Mesothelial cell of epicardium (in vitro differentiated cells): ENCODE results near the gene RPP38. TPM values are rescaled to one million over a fixed set of nuclear protein-coding genes. Genes with fewer than 3 reads are reported as not detected.

ENCODE experiments used
- DNase-seq, 2 experiments: peaks; one replicate each; pipeline ENCODE4 v3.0.0; 2021; ENCODE audit warnings: low spot score in 2 of 2; ENCODE audit not compliant: unreplicated experiment in 2 of 2
- H3K27ac Mint-ChIP-seq: 2 replicates; pipeline ENCODE4 v1.8.0; 2021; ENCODE audit warnings: mixed read lengths
- H3K27me3 Mint-ChIP-seq: 2 replicates; pipeline ENCODE4 v1.8.0; 2021; ENCODE audit warnings: low read depth, mixed read lengths
- H3K36me3 Mint-ChIP-seq: 2 replicates; pipeline ENCODE4 v1.8.0; 2021; ENCODE audit warnings: mixed read lengths
- H3K4me1 Mint-ChIP-seq: 2 replicates; pipeline ENCODE4 v1.8.0; 2021; ENCODE audit warnings: mixed read lengths
- H3K4me3 Mint-ChIP-seq: 2 replicates; pipeline ENCODE4 v1.8.0; 2021; ENCODE audit warnings: mild to moderate bottlenecking, moderate library complexity, mixed read lengths
- H3K9me3 Mint-ChIP-seq: 2 replicates; pipeline ENCODE4 v1.8.0; 2021; ENCODE audit warnings: mixed read lengths
- CTCF ChIP-seq: fragments of 200-600 bp; sonication (generic); IDR thresholded peaks from one replicate; pipeline ENCODE4 v1.5.0; 2021; ENCODE audit warnings: antibody characterized with exemption; ENCODE audit not compliant: unreplicated experiment
- total RNA-seq: library from RNA; stranded (reverse); gene quantifications from 3 replicates; pipeline ENCODE4 v1.2.1, GENCODE V29; 2021

The RPP38 gene
- total RNA-seq, 1 donor from 2014 or later, result 16.0 TPM

DNA sequence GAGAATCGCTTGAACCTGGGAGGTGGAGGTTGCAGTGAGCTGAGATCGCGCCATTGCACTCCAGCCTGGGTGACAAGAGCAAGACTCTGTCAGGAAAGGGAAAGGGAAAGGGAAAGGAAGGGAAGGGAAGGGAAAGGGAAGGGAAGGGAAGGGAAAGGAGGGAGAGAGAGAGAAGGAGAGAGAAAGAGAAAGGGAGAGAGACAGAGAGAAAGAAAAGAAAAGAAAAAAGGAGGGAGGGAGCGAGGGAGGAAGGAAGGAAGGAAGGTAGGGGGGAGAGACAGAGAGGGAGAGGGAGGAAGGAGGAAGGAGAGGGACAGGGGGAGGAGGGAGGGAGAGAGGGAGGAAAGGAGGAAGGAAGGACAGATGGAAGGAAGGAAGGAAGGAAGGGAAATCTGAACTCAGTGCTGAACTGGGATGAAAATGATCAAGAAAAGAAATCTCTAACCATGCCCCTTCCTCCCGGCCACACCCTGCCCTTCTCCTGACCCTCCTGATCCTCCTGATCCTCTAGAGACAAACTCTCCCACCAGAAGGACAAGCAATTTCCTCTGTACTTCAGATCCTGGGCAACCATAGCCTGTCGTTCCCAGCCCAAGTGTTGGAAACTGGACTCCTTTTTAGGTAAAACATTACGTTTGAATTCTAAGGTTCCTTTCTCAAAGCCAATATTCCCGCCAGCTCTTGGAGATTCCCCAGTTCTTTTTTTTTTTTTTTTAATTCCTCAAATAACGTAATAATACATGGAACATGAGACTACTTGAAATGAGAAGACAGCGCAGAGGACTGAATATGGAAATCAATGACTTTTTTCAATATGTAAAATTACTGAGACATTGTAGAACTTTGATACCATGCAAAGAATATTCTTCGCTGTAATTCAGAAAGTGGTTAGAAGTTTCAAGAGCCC is 39.2 kb downstream of the RPP38 start:
- Mint-ChIP-seq H3K4me1 (peaks cover 5% of the 10 kb centered on the region), H3K27me3 (no peaks in the 10 kb centered on the region), H3K9me3 (no peaks in the 10 kb centered on the region), H3K4me3 (no peak overlapping the region), H3K27ac (no peak overlapping the region), H3K36me3 (peaks cover 24% of the 10 kb centered on the region)
- no peak for DNase-seq
- no peak for TF ChIP-seq CTCF

DNA sequence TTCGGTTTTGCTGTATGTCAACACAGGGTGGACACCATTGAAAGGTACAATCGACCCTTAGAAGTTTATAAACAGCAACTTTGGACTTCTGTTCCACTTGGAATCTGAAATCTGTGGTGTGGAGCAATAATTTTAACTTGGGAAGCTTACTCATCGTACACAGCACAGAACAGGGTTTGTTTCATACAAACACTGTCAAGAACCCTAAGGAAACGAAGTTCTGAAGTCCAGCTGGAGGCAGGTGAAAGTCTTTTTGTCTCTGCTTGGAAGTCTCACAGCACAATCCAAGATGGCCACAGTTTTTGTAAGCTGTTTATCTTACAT is 39.8 kb downstream of the RPP38 start:
- no peak for TF ChIP-seq CTCF
- no peak overlapping the region for H3K27ac Mint-ChIP-seq
- DNase-seq, result no peak
- no peaks in the 10 kb centered on the region for H3K9me3 Mint-ChIP-seq
- no peaks in the 10 kb centered on the region for H3K27me3 Mint-ChIP-seq
- H3K4me3 Mint-ChIP-seq, result no peak overlapping the region
- peaks cover 11% of the 10 kb centered on the region for H3K4me1 Mint-ChIP-seq
- peaks cover 22% of the 10 kb centered on the region for H3K36me3 Mint-ChIP-seq

DNA sequence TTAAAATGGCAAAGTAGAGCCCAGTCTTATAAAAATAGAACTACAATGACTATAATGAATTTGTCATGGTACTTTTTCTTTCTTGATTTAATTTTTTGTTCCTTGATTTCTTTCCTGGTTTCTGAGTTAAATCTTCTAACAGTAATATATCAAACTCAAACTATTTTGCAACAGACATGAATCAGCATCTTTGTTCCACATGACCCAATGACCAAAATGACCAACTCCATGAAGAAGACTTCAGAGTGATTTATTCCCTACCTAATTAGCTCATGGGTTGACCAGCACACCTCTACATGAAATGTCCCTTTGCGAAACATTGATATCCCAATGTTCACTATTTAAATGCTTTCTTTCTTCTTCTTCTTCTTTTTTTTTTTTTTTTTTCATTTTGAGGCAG is 40.5 kb downstream of the RPP38 start:
- no peak for TF ChIP-seq CTCF
- Mint-ChIP-seq H3K4me1 (peaks cover 14% of the 10 kb centered on the region), H3K36me3 (peaks cover 22% of the 10 kb centered on the region), H3K27ac (no peak overlapping the region), H3K4me3 (no peak overlapping the region), H3K9me3 (no peaks in the 10 kb centered on the region), H3K27me3 (no peaks in the 10 kb centered on the region)
- DNase-seq, result no peak

DNA sequence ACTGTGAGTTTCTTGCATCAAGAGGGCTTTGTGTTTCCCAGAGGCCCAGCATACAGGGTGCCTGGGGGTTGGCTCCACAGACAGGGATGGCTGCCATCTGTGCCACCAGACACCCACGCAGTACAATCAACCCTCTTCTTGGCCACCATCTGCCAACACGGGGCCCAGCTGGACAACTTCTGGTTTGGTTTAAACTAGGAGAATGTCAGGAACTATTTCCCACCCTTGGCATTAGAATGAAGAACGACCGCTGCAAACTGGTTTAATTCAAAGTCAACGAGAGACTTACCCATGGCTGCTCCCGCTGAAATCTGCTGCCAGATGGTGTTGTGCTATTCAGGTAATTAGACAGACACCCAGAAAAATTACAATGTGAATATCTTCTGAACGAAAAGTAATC is 43.5 kb downstream of the RPP38 start:
- Mint-ChIP-seq H3K27ac (no peak overlapping the region), H3K9me3 (no peaks in the 10 kb centered on the region)
- TF ChIP-seq CTCF, result no peak

DNA sequence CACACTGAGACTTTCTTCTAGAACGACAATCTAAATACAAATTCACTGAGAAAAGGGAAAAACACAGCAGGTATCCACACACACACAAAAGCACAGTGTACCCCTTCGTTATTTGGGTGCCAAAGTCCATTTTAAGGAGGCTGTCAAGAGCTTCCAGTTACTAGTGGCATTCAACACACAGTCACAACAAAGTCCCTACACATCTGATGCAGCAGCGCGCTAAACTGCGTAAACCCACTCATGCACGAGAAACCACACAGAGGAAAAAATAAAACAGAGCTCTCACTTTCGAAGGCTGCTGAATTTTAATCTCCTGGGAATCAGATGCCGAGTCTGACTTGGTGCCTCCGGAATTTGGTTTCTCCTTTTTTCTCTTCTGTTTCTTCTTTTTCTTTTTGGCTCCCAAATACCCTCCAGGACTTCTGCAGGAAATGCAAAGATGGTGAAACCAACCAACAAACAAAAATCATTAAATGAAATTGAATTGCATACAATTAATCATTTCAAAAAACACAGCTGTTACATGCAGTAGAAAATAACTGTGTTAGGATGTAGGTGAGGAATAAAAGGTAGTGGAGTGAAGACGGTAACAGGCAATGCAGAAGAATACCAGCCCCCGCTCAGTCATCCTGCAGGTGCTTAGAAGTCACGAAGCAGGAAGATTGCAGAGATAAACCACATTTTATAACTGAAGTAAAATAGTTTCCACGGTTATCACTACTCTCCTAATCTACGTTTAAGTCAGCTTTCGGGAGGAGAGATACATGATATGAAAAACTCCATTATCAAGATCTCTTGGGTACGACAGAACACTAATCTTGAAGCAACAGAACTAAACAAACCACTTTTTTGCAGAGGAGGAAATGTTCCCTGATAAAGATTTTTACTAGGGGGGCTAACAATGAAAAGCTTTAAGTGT is 44.2 kb downstream of the RPP38 start:
- no peaks in the 10 kb centered on the region for H3K27me3 Mint-ChIP-seq
- no peak for DNase-seq
- no peak for TF ChIP-seq CTCF

More for the DNA sequence above, 43.5 kb downstream of the RPP38 start:
- Mint-ChIP-seq H3K27me3 (no peaks in the 10 kb centered on the region), H3K36me3 (peaks cover 4% of the 10 kb centered on the region), H3K4me3 (no peak overlapping the region), H3K4me1 (peaks cover 14% of the 10 kb centered on the region)
- DNase-seq, result no peak

More for the DNA sequence above, 44.2 kb downstream of the RPP38 start:
- H3K4me1 Mint-ChIP-seq, result peaks cover 14% of the 10 kb centered on the region
- H3K36me3 Mint-ChIP-seq, result peaks cover 4% of the 10 kb centered on the region
- H3K27ac Mint-ChIP-seq, result peak overlapping the region; percentile 52
- no peaks in the 10 kb centered on the region for H3K9me3 Mint-ChIP-seq
- H3K4me3 Mint-ChIP-seq, result no peak overlapping the region
